MM.1S (cell line): ENCODE results near the gene SLC12A3.

Experiments used
- EZH2 ChIP-seq: fragments of 300-600 bp; sonication (generic); optimal IDR thresholded peaks from 2 replicates; pipeline ENCODE3; 2017; ENCODE audit warnings: low read depth, mild to moderate bottlenecking, antibody characterized with exemption, low read length, mixed read lengths
- EZH2phosphoT487 ChIP-seq: fragments of 300-600 bp; sonication (generic); IDR thresholded peaks from 2 replicates; pipeline ENCODE4 v1.6.1; 2018; ENCODE audit warnings: antibody characterized with exemption, low read length
- TF ChIP-seq, protein P1 (sequence below): fragments of 300-600 bp; sonication (generic); IDR thresholded peaks from 2 replicates; pipeline ENCODE4 v1.5.1; 2016; ENCODE audit warnings: antibody characterized with exemption, low read length, mixed read lengths

DNA sequence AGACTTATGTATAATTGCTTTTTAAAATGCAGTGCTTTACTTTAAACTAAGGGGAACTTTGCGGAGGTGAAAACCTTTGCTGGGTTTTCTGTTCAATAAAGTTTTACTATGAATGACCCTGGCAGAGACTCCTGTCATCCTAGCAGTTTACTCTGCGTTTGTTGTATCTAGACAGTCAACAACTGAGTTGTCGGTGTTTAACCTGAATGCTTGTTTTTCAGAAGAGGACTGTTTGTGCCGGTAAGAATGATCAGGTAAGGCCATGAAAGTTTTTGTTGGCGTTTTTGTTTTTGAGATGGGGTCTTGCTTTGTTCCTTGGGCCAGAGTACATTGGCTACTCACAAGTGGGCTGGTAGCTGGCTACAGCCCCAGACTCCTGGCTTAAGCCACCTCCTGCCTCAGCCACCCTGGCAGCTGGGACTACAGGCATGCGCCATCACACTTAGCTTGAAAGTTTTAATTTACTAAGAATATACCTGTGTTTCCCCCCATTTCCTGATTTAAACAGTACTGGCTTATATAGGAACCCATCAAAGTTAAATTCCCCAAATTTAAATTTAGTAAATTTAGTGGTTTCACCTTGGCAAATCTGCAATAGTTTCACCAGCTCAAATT is 78.9 kb downstream of the SLC12A3 start:
- TF ChIP-seq, protein P1, sequence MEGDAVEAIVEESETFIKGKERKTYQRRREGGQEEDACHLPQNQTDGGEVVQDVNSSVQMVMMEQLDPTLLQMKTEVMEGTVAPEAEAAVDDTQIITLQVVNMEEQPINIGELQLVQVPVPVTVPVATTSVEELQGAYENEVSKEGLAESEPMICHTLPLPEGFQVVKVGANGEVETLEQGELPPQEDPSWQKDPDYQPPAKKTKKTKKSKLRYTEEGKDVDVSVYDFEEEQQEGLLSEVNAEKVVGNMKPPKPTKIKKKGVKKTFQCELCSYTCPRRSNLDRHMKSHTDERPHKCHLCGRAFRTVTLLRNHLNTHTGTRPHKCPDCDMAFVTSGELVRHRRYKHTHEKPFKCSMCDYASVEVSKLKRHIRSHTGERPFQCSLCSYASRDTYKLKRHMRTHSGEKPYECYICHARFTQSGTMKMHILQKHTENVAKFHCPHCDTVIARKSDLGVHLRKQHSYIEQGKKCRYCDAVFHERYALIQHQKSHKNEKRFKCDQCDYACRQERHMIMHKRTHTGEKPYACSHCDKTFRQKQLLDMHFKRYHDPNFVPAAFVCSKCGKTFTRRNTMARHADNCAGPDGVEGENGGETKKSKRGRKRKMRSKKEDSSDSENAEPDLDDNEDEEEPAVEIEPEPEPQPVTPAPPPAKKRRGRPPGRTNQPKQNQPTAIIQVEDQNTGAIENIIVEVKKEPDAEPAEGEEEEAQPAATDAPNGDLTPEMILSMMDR = no peak
- TF ChIP-seq EZH2phosphoT487 = no peak
- TF ChIP-seq EZH2 = no peak
